NCI-H187 treated with DMSO at 0.1 percent for 48 hours (cell line): ENCODE results near the gene LRP1-AS.

ENCODE experiments used
- DNase-seq: peaks from one replicate; lab custom pipeline; 2025; lab: John Stamatoyannopoulos, UW

Gene LRP1-AS

DNA sequence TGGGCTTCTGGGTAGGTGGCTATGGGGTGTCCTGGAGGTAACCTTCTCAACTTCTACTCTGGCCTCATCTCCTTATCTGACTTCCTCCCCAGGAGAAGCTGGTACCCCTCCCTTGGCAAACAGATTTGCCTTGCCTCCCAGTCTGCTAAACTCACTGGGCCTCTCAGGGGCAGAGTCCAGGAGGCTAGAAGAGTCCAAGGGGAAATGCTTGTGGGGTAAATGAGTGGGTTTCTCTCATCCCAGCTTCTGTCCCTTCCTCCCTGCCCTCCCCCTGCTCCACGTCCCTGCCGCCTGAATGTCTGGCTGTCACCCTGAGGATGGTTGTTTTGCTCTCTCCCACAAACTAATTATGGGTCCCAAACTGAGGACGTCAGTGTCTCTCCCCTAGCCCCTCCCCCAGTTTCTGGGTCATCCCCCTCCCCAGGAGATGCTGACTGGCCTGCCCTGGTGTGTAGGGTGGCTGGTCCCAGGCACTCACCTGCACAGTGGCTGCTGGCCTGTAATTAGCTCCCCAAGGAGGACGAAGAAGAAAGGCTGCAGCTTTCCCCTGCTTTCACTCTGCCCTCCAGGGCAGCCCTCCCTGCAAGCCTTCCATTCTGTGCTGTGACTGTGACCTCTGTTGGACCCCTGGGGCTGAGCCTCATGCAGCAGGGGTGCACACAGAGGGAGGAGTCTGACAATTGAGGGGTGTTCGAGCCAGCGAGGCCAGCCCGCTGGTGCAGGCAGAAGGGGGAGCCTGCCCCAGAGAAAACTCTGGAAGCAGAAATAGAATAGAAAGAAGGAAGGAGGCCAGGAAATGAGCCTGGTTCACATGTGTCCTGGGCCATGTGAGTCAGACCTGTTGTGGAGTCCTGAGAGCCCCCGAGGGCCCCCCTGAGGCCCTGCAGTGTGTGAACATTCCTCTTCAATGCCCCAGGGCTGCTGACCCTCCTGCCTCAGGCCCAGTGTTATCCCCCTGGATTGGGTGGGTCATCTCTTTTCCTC is at the start of gene LRP1-AS:
Gene LRP1-AS (minus strand): TSS at position 659 of the 984 bp plus-strand sequence.
- DNase-seq: no peak

DNA sequence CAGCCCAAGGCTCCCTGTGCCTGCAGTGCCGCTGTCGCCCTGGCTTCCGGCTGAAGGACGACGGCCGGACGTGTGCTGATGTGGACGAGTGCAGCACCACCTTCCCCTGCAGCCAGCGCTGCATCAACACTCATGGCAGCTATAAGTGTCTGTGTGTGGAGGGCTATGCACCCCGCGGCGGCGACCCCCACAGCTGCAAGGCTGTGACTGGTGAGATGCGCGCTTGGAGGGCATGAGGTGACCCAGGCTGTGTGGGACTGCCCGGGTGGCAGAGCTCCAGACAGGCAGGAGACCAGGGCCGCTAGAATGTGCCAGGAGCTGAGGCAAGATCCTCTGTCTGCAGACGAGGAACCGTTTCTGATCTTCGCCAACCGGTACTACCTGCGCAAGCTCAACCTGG is 49.5 kb upstream of the LRP1-AS start:
- no peak for DNase-seq

DNA sequence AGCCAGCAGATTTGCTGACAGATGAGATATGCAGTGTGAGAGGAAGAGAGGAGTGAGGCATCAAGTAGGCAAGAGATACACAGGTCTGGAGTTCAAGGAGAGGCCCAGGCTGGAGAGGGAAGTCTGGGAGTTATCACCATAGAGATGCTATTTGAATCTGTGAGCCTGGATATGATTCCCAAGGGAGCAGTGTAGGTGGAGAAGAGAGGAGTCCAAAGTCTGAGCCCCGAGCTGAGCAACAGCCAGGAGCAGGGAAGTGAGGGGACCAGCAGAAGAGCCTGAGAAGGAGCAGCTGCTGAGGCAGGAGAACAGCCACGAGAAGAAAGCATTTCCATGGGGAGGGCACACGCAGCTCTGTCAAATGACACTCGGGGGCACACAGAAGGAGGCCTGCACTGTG is 49.0 kb upstream of the LRP1-AS start:
- DNase-seq: no peak

DNA sequence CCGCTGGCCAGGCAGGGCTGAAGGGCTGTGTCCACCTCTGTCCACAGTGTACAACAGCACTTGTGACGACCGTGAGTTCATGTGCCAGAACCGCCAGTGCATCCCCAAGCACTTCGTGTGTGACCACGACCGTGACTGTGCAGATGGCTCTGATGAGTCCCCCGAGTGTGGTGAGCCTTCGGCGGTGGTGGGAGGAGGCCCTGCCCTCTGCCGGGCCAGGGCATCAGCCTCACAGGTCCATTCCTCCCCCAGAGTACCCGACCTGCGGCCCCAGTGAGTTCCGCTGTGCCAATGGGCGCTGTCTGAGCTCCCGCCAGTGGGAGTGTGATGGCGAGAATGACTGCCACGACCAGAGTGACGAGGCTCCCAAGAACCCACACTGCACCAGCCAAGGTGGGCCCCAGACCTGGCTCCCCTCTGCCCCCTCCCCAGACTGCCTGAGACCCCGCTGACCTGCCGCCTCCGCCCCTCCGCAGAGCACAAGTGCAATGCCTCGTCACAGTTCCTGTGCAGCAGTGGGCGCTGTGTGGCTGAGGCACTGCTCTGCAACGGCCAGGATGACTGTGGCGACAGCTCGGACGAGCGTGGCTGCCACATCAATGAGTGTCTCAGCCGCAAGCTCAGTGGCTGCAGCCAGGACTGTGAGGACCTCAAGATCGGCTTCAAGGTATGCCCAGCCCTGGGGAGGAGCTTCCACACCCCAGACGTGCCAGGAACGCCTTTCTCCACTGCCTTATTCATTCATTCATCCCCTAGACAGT is 48.4 kb upstream of the LRP1-AS start:
- DNase-seq: no peak

DNA sequence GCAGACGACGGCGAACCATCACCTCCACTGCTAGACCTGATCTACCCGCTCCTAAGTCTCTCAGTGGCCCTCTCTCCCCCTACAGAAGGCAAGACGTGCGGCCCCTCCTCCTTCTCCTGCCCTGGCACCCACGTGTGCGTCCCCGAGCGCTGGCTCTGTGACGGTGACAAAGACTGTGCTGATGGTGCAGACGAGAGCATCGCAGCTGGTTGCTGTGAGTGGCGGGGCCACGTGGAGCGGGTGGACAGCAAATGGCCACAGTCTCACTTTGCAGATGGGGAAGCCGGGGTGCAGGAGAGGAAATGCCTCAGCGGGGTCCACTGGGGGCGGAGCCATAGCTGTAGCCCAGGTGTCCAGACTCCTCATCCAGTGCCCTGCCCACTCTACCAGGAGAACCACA is 47.8 kb upstream of the LRP1-AS start:
- no peak for DNase-seq

DNA sequence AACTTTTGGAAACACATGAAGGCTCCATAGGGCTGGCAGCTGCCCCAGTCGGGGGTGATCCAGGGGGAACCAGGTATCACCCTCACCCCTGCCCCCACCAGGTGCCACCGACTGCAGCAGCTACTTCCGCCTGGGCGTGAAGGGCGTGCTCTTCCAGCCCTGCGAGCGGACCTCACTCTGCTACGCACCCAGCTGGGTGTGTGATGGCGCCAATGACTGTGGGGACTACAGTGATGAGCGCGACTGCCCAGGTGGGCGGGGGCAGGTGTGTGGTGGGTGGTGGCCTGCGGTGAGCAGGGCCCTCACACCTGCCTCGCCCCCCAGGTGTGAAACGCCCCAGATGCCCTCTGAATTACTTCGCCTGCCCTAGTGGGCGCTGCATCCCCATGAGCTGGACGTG is 46.8 kb upstream of the LRP1-AS start:
- no peak for DNase-seq

DNA sequence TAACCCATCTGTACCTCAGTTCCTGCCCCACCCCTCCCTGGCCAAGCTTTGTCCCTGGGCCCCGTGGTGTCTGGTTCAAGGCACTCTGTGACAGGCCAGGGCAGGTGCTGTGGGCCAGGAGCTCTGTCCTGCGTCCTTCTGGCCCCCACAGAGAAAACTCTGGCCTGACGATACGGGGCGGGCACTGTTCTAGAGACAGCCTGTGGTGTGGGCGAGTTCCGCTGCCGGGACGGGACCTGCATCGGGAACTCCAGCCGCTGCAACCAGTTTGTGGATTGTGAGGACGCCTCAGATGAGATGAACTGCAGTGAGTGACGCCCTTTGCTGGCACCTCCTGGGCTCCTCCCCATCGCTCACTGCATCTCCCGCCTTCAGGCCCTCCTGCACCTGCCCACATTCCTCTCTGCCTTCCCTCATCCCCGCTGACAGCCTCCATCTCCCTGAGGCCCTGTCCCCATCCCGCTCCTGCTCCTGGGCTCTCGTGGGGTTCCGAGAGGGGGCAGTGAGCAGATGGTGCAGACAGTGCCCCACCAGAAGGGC is 46.4 kb upstream of the LRP1-AS start:
- DNase-seq: no peak

DNA sequence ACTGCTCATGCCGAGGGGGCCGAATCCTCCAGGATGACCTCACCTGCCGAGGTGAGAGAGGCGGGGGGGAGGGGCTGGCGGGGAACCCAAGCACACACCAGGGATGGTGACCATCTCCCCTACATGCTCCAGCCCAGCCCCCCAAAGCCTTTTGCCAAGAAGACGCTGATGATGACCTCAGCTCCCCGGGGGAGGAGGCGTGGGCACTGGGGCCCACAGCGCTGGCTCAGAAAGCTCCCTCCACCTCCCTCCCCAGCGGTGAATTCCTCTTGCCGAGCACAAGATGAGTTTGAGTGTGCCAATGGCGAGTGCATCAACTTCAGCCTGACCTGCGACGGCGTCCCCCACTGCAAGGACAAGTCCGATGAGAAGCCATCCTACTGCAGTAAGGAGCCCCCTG is 45.5 kb upstream of the LRP1-AS start:
- no peak for DNase-seq

DNA sequence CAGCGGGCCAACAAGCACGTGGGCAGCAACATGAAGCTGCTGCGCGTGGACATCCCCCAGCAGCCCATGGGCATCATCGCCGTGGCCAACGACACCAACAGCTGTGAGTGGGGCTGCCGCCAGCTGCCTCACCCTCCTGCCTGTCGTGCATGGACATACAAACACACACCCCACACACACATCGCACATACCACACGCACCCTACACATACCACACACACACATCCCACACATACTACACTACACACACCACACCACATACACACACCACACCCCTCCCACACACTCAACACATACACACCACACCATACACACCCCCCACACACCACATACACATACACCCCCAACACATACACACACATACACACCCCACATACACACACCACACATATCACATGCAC is 44.0 kb upstream of the LRP1-AS start:
- DNase-seq: no peak

DNA sequence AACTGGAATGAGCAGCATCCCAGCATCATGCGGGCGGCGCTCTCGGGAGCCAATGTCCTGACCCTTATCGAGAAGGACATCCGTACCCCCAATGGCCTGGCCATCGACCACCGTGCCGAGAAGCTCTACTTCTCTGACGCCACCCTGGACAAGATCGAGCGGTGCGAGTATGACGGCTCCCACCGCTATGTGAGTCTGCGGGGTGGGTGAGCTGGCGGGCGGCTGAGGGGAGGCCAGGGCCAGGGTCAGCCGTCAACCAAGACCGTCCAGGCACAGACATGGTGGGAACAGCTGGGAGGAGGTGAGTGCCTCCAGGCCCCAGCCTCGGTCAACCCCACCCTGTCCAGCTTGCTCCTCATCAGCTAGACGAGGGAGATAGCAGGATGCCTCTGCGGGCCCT is 43.4 kb upstream of the LRP1-AS start:
- DNase-seq: no peak

DNA sequence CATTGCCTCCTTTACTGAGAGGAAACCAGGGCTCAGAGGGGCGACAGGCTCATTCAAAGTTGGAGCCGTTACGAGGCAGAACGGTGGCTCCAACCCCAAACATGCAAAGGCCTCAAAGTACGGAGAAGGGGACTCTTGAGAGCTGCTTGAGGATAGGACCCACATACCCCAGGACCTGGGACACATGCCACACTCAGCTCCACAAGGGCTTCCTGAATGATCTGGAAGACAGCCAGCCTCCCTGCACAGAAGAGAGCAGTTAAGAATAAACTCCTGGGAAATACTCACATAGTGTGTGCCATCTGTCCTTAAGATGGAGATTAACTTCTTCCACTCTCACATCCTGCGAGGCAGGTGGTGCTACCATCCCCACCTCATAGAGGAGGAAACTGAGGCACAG is 42.6 kb upstream of the LRP1-AS start:
- DNase-seq: no peak

DNA sequence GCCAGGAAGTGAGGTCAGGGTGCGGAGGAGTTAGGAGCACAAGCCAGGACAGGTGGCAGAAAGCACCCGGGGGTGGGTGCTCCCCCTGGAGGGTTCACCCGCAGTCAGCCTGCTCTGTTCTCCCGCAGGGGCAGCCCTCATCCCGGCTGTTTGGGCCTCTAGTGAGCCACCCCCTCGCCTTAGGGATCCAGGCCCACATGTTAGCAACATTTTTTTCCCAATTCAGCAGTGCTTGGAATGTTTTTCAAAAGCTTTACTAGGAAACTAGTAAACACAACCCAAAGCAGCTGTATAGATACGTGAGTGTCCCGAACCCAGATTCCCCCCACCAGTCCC is 40.6 kb upstream of the LRP1-AS start:
- DNase-seq: no peak

DNA sequence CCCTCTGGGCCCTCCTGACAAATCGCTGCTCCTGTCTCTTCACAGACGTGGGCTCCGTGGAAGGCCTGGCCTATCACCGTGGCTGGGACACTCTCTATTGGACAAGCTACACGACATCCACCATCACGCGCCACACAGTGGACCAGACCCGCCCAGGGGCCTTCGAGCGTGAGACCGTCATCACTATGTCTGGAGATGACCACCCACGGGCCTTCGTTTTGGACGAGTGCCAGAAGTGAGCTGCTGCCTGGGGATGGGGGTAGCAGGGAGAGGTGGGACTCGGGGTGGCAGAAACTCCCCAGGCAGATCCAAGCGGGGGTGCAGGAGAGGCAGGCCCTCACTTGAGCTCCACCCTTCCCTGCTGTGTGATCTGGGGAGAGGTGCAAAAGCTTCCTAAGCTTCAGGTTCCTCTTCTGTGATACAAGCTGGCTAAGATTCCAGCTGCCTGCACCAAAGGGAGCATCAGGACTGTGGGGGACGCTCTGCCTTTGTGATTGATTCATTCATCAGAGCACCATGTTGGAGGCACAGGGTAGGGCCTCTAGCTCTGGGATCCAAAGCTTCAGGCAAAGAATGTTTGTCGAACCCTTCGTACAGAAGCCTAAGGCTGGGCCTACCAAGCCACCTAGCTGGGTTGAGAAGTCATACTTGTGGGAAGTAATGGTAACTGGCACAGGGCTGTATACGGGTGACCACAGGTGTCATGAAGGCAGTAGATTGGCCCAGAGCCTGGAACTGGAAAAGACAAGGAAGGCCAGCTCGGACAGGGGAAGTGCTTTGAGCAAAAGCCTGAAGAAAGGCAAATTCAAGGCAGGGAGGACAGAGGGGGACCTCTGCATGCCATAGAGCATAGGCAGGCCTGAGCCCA is 40.0 kb upstream of the LRP1-AS start:
- no peak for DNase-seq

DNA sequence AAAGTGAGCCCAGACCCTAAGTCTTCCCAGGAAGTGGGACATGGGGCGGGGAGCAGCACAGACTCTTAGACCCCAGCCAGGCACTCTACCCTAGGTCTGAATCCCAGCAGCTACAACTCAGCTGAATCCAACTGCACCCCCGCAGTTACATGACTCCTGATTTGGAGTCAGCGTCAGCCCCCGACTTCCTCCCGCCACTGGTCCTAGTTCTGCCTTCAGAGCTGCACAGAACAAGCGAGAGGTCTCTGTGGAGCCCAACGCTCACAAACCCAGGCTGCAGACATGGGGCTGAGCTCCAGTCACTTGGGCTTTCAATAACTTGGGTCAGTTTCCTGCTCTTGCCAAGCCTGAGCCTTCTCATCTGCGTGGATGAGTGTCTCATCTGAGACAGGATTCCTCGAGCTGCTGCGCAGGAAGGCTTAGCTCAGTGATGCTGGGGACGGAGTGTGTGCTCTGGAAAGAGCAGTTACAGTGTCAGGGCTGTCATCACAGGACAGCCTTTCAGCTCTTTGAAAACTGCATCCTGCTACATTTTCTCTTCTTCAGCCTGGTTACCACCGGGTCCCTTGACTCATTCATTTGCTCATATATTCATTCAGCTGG is 38.6 kb upstream of the LRP1-AS start:
- DNase-seq: no peak

DNA sequence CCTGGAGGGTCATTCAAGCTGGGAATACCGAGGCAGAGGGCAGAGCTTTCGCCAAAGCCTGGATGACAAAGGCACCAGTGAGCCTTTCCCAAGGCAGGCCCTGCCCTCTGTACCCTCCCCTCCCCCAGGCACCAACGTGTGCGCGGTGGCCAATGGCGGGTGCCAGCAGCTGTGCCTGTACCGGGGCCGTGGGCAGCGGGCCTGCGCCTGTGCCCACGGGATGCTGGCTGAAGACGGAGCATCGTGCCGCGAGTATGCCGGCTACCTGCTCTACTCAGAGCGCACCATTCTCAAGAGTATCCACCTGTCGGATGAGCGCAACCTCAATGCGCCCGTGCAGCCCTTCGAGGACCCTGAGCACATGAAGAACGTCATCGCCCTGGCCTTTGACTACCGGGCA is 38.0 kb upstream of the LRP1-AS start:
- DNase-seq: no peak

DNA sequence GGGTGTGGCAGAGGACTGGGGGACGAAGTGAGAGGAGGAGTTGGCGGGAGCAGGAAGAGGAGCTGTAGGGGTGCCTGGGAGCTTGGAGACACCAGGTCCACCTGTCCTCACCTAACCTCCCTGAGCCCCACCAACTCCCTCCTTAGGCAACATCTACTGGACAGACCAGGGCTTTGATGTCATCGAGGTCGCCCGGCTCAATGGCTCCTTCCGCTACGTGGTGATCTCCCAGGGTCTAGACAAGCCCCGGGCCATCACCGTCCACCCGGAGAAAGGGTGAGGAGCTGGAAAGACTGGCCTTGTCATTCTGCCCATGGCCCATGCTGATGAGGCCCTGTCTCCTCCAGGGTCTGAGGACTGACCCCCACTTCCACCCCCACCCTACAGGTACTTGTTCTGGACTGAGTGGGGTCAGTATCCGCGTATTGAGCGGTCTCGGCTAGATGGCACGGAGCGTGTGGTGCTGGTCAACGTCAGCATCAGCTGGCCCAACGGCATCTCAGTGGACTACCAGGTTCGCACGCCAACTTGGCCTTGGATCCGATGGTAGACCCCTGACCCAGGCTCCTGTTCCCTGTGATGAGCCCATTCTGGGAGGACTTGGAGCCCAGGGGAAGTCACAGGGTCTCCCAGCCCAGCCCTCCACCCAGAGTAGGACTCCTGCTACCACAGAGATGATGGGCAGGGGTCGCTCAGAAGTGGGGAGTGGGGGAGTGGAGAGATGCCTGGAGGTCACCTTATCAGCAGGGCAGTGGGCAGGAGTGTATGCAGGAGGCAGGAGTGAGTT is 36.7 kb upstream of the LRP1-AS start:
- DNase-seq: no peak

DNA sequence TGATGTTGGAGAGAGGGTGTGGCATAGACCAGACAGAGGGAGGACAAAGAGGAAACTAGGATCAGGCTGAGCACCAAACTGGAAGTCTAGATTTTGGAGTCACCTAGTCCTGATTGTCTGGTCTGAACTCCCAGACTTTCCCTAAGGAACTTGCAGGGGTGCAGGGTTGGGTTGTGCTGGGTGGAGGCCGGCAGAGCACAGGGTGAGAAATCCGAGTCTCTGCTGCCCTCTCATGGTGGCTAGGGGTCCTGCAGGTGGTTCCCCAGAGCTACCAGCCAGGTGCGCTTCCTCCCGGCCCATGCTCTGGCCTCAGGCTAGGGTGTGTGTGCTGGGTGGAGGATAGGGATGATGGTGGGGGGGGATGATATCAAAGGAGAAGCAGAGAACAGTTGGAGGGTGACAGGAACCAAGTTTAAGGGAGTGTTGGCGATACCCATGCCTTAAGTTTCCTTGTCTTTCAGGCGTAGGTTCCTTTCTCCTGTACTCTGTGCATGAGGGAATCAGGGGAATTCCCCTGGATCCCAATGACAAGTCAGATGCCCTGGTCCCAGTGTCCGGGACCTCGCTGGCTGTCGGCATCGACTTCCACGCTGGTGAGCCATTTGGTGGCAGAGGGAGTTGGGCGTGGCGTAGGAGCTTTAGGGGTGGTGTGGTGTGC is 35.6 kb upstream of the LRP1-AS start:
- peak; percentile 22 for DNase-seq

DNA sequence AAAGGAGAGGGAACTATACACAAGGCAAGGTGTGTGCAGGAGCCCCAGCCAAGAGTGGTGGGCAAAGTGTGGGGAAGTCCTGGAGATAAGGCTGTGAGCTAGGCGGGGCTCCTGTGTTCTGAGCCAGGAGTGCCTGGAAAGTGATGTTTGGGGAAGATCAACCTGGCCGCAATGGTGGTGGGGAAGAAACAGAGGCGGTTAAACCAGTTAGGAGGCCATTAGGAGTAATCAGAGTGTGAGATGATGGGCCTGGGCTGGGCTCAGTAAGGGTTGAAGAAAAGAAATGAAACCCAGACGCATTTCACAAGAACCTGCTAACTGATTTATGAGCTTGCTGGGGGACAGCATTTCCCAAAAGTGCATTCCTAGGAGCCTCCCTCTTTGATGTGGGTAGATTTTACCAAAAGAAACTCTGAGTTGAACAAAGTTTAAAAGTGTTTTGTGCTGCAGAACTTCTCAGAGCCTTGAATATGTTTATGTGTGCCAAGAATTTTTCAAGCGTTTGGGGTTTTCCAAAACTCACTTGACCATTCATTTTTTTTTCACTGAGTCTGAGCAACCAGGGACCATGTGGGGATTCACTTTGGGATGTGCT is 34.2 kb upstream of the LRP1-AS start:
- DNase-seq: no peak

DNA sequence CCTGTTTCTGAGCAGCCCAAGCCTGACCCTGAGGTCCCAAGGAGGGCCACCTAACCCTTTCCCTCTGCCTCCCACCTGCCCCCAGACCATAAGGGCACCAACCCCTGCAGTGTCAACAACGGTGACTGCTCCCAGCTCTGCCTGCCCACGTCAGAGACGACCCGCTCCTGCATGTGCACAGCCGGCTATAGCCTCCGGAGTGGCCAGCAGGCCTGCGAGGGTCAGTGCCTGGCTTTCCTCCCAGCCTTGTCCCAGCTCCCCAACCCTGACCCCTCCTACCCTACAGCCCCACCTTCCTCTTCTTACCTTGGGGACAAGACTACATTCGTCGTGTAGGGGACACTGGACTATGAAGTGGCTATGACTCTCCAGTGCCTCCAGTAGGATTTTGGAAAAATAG is 33.7 kb upstream of the LRP1-AS start:
- no peak for DNase-seq
